Measurements from ENCODE around the gene CALU.

Gene CALU

GRCh38 chr7:128745706-128746105, 6.5 kb downstream of the CALU start:
- peaks cover 27% of the 10 kb centered on the region; the same call in 1 of the 2 replicates for H4K20me1 ChIP-seq (ENCODE audit: insufficient read depth)
- peaks cover 85% of the 10 kb centered on the region for H3K79me2 ChIP-seq (ENCODE audit: insufficient read depth, low read depth)
- H3K9ac ChIP-seq: no peak overlapping the region
- H3K27me3 ChIP-seq (ENCODE audit: insufficient read depth, low read depth): no peaks in the 10 kb centered on the region
- peaks cover 8% of the 10 kb centered on the region; the same call in 1 of the 2 replicates for H3K36me3 ChIP-seq (ENCODE audit: insufficient read depth)
- H3K4me3 ChIP-seq (IDR thresholded peaks at IDR 0.05; ENCODE audit: insufficient read depth, low read depth, low read length): no peak overlapping the region
- H3K4me2 ChIP-seq: no peak overlapping the region
- no peak overlapping the region for H2AFZ ChIP-seq (ENCODE audit: low read depth)
- H3K27ac ChIP-seq: no peak overlapping the region
- peaks cover 5% of the 10 kb centered on the region for H3K4me1 ChIP-seq (ENCODE audit: low read depth, poor library complexity, severe bottlenecking)
- no peak for TF ChIP-seq CTCF (conservative IDR thresholded peaks at IDR 0.05; ENCODE audit: low read depth, low read length)

- no peak overlapping the region for H3K4me2 ChIP-seq
- TF ChIP-seq CTCF (conservative IDR thresholded peaks at IDR 0.05; ENCODE audit: low read depth, low read length): no peak
- no peak overlapping the region for H3K9ac ChIP-seq
- no peaks in the 10 kb centered on the region for H3K4me1 ChIP-seq (ENCODE audit: low read depth, poor library complexity, severe bottlenecking)
- no peaks in the 10 kb centered on the region for H3K27me3 ChIP-seq (ENCODE audit: insufficient read depth, low read depth)
- H3K4me3 ChIP-seq (IDR thresholded peaks at IDR 0.05; ENCODE audit: insufficient read depth, low read depth, low read length): no peak overlapping the region
- H2AFZ ChIP-seq (ENCODE audit: low read depth): no peak overlapping the region
- no peak overlapping the region for H3K27ac ChIP-seq
- H3K79me2 ChIP-seq (ENCODE audit: insufficient read depth, low read depth): peaks cover 67% of the 10 kb centered on the region
- H3K36me3 ChIP-seq (ENCODE audit: insufficient read depth): peaks cover 8% of the 10 kb centered on the region; the same call in 1 of the 2 replicates
- peaks cover 16% of the 10 kb centered on the region; the same call in 1 of the 2 replicates for H4K20me1 ChIP-seq (ENCODE audit: insufficient read depth)
Measured at GRCh38 chr7:128747327-128748079, 8.3 kb downstream of the CALU start.

- H3K4me3 ChIP-seq (IDR thresholded peaks at IDR 0.05; ENCODE audit: insufficient read depth, low read depth, low read length): no peak overlapping the region
- no peaks in the 10 kb centered on the region for H3K4me1 ChIP-seq (ENCODE audit: low read depth, poor library complexity, severe bottlenecking)
- no peak for TF ChIP-seq CTCF (conservative IDR thresholded peaks at IDR 0.05; ENCODE audit: low read depth, low read length)
- H3K27ac ChIP-seq: no peak overlapping the region
- peaks cover 4% of the 10 kb centered on the region; the same call in 1 of the 2 replicates for H4K20me1 ChIP-seq (ENCODE audit: insufficient read depth)
- no peaks in the 10 kb centered on the region for H3K27me3 ChIP-seq (ENCODE audit: insufficient read depth, low read depth)
- H2AFZ ChIP-seq (ENCODE audit: low read depth): no peak overlapping the region
- H3K79me2 ChIP-seq (ENCODE audit: insufficient read depth, low read depth): peaks cover 20% of the 10 kb centered on the region; the same call in 1 of the 2 replicates
- peaks cover 13% of the 10 kb centered on the region; the same call in 1 of the 2 replicates for H3K36me3 ChIP-seq (ENCODE audit: insufficient read depth)
- H3K4me2 ChIP-seq: no peak overlapping the region
- H3K9ac ChIP-seq: no peak overlapping the region
Measured at GRCh38 chr7:128752251-128752650, 13.1 kb downstream of the CALU start.

GRCh38 chr7:128755075-128755818, 16.1 kb downstream of the CALU start:
- Histone ChIP-seq H3K27ac (no peak overlapping the region), H4K20me1 (ENCODE audit: insufficient read depth) (no peaks in the 10 kb centered on the region), H3K4me2 (no peak overlapping the region), H3K79me2 (ENCODE audit: insufficient read depth, low read depth) (no peaks in the 10 kb centered on the region), H3K36me3 (ENCODE audit: insufficient read depth) (peaks cover 13% of the 10 kb centered on the region; the same call in 1 of the 2 replicates), H3K27me3 (ENCODE audit: insufficient read depth, low read depth) (no peaks in the 10 kb centered on the region), H3K4me1 (ENCODE audit: low read depth, poor library complexity, severe bottlenecking) (no peaks in the 10 kb centered on the region), H2AFZ (ENCODE audit: low read depth) (no peak overlapping the region), H3K4me3 (IDR thresholded peaks at IDR 0.05; ENCODE audit: insufficient read depth, low read depth, low read length) (no peak overlapping the region), H3K9ac (no peak overlapping the region)
- TF ChIP-seq CTCF (conservative IDR thresholded peaks at IDR 0.05; ENCODE audit: low read depth, low read length): no peak
